GM21576 (cell line): ENCODE measurements around the gene GDI1.

ENCODE experiments used
- ATAC-seq: cut with Tn5 transposase; IDR thresholded peaks from one replicate; pipeline ENCODE4 v1.9.1; 2021; ENCODE audit warnings: mild to moderate bottlenecking, moderate library complexity; ENCODE audit not compliant: unreplicated experiment

GDI1 gene

GRCh38 chrX:154408659-154409221 is 28.2 kb upstream of the GDI1 start:
- no peak for ATAC-seq

GRCh38 chrX:154409222-154409871 is 27.6 kb upstream of the GDI1 start, which contains the start of gene DNASE1L1:
Gene DNASE1L1 (minus strand): TSS chrX:154409254. CDS start chrX:154405568, 3,686 bp downstream.
- ATAC-seq = peak; percentile 42

- ATAC-seq = peak; percentile 46
Measured at GRCh38 chrX:154411981-154412340, 25.0 kb upstream of the GDI1 start.

- ATAC-seq = no peak
Measured at GRCh38 chrX:154412468-154412867, 24.5 kb upstream of the GDI1 start.

GRCh38 chrX:154413142-154413541 is 23.8 kb upstream of the GDI1 start:
- ATAC-seq = no peak

- ATAC-seq = no peak
Measured at GRCh38 chrX:154417157-154417556, 19.8 kb upstream of the GDI1 start.

GRCh38 chrX:154419189-154419588 is 17.8 kb upstream of the GDI1 start:
- no peak for ATAC-seq

- ATAC-seq = no peak
Measured at GRCh38 chrX:154419688-154420401, 17.1 kb upstream of the GDI1 start.

- no peak for ATAC-seq
Measured at GRCh38 chrX:154420402-154420756, 16.6 kb upstream of the GDI1 start.

- no peak for ATAC-seq
Measured at GRCh38 chrX:154426916-154427770, 9.8 kb upstream of the GDI1 start.

- peak; percentile 95 for ATAC-seq
Measured at GRCh38 chrX:154428176-154429171, 8.5 kb upstream of the GDI1 start, which contains the start of gene ATP6AP1. Gene ATP6AP1 (plus strand): TSS chrX:154428677. CDS start chrX:154428693, 16 bp downstream.

GRCh38 chrX:154429711-154430110 is 7.2 kb upstream of the GDI1 start:
- ATAC-seq = no peak

GRCh38 chrX:154430479-154430878 is 6.5 kb upstream of the GDI1 start:
- no peak for ATAC-seq

GRCh38 chrX:154430916-154431315 is 6.0 kb upstream of the GDI1 start:
- no peak for ATAC-seq

GRCh38 chrX:154431341-154431740 is 5.6 kb upstream of the GDI1 start:
- ATAC-seq = no peak

- no peak for ATAC-seq
Measured at GRCh38 chrX:154432210-154432609, 4.7 kb upstream of the GDI1 start.

- ATAC-seq = no peak
Measured at GRCh38 chrX:154433605-154434004, 3.3 kb upstream of the GDI1 start.

GRCh38 chrX:154434394-154435168 is 2.4 kb upstream of the GDI1 start:
- ATAC-seq = no peak

- no peak for ATAC-seq
Measured at GRCh38 chrX:154435171-154435733, 1.7 kb upstream of the GDI1 start.
